Measurements from ENCODE around the gene RPUSD2. TPM values are rescaled to one million over a fixed set of nuclear protein-coding genes. Genes with fewer than 3 reads are reported as not detected.
A peak's percentile ranks its signal among the peaks of the same experiment; 100 is the strongest.

RPUSD2 gene
- 14.2 TPM for total RNA-seq

- DNase-seq: peak; percentile 89
Observed at GRCh38 chr15:40569129-40569953, at the start of gene RPUSD2. Gene RPUSD2 (plus strand): TSS chr15:40569299. CDS start chr15:40569338, 39 bp downstream.

- no peak for DNase-seq
Observed at GRCh38 chr15:40523611-40524010, 45.5 kb upstream of the RPUSD2 start.

- DNase-seq: no peak
Observed at GRCh38 chr15:40525855-40526254, 43.2 kb upstream of the RPUSD2 start.

GRCh38 chr15:40528801-40529200 lies 40.3 kb upstream of the RPUSD2 start:
- no peak for DNase-seq

- DNase-seq: no peak
Observed at GRCh38 chr15:40533763-40534364, 35.2 kb upstream of the RPUSD2 start.

- no peak for DNase-seq
Observed at GRCh38 chr15:40534371-40534770, 34.7 kb upstream of the RPUSD2 start.

GRCh38 chr15:40536501-40536900 lies 32.6 kb upstream of the RPUSD2 start:
- no peak for DNase-seq

GRCh38 chr15:40538976-40539375 lies 30.1 kb upstream of the RPUSD2 start:
- DNase-seq: no peak

GRCh38 chr15:40543082-40543481 lies 26.0 kb upstream of the RPUSD2 start:
- no peak for DNase-seq

- no peak for DNase-seq
Observed at GRCh38 chr15:40543631-40544294, 25.3 kb upstream of the RPUSD2 start.

- no peak for DNase-seq
Observed at GRCh38 chr15:40545457-40545856, 23.6 kb upstream of the RPUSD2 start.

- no peak for DNase-seq
Observed at GRCh38 chr15:40548610-40549009, 20.5 kb upstream of the RPUSD2 start.

GRCh38 chr15:40549894-40550293 lies 19.2 kb upstream of the RPUSD2 start:
- DNase-seq: no peak

GRCh38 chr15:40550341-40551037 lies 18.6 kb upstream of the RPUSD2 start:
- no peak for DNase-seq

GRCh38 chr15:40554161-40554525 lies 15.0 kb upstream of the RPUSD2 start:
- DNase-seq: no peak

GRCh38 chr15:40555876-40556275 lies 13.2 kb upstream of the RPUSD2 start:
- DNase-seq: no peak

- DNase-seq: no peak
Observed at GRCh38 chr15:40558952-40559742, 10.0 kb upstream of the RPUSD2 start.

- DNase-seq: no peak
Observed at GRCh38 chr15:40562691-40563090, 6.4 kb upstream of the RPUSD2 start.

GRCh38 chr15:40563426-40563825 lies 5.7 kb upstream of the RPUSD2 start:
- no peak for DNase-seq

- DNase-seq: peak; percentile 99
Observed at GRCh38 chr15:40564591-40565332, 4.3 kb upstream of the RPUSD2 start, which contains the start of gene CCDC32. Gene CCDC32 (minus strand): TSS chr15:40565042. CDS start chr15:40563015, 2,027 bp downstream.
